ENCODE measurements around the gene GBA3.

Gene GBA3

DNA sequence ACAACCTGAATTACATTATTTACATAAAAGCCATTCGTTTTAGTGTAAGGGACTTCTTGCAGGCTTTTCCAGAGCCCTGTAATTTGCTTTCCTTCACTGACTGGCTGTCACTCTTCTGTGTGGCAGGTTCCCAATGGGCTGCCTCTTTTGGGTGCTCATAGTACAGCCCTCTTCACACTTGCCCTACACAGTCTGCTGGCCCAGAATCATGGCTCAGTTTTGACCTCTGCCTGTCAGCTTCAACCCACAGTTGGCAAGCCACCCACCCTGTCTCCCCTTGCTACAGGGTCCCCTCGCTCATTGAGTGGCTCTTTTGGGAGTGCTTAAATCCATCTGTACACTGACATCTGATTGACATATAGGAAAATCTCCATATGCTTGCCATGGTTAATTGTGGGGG lies 97.9 kb downstream of the GBA3 start:
- DNase-seq: no peak

DNA sequence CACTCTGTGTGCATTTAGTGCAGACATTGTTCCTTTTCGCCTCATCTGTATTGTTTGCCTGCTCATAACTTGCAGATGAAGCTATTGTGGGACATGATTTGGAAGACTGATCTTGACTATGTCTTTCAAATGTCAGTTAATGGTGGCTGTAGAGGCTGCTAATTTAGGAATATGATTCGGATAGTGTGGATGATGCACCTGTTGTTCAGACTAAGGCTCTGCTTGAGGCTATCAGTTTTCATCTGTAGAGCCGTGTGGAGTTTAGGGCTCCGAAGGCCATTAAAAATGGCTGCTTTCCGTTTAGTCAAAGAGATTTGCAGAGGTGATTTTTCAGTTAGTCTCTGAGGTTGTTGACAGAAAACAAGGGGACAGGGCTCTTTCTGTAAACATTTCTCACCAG lies 102.0 kb downstream of the GBA3 start:
- DNase-seq: no peak

DNA sequence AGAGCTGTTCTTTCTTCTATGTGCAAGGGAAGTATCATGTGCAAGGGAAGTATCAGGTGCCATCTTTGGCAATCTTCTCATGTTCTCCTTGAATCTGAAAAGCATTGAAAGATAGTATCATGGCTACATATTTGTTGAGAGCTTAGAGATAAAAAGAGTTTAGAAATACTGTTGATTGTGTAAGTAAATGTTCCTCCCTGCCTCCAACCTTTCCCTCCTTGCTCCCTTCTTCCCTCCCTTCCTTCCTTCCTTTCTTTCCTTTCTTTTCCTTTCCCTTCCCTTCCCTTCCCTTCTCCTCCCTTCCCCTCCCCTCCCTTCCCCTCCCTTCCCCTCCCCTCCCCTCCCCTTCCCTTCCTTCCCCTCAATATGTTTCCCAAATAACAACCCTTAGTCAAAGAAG lies 108.7 kb downstream of the GBA3 start:
- no peak for DNase-seq

DNA sequence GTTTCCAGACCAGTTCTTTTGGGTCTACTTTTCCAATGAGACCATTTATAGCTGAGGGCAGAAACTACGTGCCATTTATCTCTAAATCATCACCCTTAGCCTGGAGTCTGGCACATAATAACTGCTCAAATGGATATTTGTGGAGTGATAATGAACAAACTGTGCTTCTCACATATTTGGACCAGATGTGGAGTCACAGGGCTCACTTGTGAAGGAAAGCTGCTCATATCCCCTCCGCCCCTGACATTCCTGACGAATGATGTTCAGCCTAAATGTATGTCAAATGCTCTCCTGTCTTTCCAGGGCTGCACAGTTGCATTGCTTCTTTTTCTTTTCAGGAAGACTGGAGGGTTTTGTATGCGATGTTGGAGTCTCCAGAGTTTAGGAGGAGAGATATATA lies 110.1 kb downstream of the GBA3 start:
- no peak for DNase-seq

DNA sequence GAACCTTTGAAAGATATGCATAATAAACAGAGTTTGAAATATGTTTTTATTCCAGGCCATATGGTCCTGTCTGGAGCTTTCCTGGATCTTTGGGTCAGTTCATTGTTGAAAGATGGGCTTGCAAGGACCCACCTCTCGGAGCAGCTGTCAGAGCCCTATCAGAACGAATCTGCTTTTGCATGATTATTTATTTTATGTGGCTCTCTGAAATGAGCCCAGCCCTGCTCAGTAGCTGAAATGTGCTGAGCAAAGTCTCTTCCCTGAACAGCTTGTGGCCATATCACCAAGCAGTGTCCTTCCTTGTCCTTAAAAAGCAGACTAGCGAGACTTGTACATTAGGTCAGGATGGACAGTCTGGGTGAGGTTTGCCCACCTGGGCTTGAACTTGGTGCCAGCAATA lies 110.8 kb downstream of the GBA3 start:
- DNase-seq: no peak

DNA sequence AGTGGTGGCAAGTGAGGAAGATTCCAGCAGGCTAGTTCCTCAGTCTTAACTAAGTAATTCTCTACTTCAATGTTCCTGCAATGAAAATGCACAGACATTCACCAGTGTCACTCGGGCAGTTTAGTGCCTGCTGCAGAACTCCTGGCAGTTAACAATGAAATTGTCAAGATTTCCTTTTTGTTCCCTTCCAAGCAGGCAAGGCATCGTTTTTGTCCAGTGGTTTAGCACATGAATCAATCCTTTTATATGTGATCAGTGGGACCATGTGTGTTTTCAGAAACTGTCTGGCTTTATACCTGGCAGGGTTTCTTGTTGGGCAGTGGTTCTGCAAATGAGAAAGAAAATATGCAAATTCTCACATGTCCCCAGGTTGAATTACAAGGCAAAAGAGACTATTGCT lies 122.2 kb downstream of the GBA3 start:
- DNase-seq: no peak

DNA sequence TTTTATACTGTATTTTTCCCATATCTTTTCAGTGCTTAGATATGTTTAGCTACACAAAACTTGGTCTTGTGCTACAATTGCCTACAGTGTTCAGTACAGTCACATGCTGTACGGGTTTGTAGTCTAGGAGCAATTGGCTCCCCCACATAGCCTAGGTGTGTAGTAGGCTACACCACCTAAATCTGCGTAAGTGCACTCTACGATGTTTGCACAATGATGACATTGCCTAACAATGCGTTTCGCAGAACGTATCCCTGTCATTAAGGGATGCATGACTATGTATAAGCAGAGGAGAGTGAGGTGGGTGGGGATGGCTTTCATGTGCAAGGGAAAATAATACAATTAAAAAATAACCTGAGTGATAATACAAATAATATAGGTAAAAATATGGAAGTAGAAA lies 131.4 kb downstream of the GBA3 start:
- no peak for DNase-seq

DNA sequence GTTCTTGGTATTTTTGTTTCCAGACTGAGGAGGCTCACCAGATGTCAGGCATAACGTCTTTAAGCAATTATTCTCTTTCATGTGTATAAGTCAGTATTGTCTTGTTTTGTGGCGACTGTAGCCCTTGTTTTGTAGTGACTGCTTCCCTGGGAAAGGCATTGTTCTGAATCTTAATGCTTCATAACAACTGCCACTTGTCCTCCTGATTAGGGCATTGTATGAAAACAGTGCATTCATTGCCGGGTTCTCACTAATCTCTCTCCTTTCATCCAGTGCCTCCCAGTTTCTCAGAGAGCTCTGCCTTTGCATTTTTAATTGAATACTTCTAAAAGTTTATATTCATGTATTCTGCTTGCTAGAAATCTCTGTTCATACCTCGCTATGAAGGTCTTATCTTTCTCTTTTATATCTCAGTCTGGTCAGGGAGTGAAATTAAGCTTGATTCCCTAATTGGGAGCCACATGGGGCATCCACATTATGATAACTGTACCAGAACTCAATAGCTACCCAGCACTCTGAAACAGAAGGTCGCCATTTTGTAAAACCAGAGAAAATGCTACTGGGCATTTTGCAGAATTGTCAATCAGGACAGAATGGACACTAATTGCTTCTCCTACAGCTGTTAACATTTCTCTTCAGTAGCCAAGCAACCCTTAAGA lies 149.8 kb downstream of the GBA3 start:
- DNase-seq: no peak

DNA sequence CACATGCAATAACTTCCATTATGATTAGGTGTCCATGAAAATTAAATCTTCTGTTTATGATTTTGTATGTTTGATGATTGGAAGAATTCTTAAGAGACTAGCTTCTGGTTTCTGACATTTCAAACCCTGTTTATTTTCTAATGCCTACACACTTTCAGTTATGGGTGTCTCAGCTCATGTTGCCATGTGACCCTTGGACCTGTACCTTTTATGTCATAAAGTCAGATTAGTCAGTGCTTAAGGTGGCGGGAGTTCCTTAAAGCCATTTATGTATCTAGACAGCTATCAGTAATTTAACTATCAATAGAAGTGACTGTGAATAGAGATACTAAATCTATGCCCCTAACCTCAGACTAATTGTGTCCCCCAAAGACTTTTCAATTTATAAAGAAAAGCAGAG lies 155.6 kb downstream of the GBA3 start:
- DNase-seq: no peak

DNA sequence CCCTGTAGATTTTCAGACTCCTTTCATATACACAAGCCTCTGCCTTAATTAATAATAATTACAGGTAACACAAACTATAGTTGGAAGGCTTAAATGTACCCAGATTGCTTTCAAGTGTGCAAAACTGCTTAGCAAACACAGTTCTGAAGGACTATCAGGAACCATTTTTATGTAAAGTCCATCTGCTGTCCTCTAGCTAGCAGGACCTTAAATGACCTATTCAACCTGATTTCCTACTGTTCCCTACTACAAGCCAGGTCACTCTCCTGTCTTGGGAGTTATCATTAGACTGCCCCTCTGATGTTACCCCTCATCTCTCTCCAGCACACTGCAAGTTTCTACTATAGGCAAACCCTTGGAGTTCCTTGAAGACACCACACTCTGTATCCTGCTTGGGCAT lies 157.3 kb downstream of the GBA3 start:
- DNase-seq: no peak

DNA sequence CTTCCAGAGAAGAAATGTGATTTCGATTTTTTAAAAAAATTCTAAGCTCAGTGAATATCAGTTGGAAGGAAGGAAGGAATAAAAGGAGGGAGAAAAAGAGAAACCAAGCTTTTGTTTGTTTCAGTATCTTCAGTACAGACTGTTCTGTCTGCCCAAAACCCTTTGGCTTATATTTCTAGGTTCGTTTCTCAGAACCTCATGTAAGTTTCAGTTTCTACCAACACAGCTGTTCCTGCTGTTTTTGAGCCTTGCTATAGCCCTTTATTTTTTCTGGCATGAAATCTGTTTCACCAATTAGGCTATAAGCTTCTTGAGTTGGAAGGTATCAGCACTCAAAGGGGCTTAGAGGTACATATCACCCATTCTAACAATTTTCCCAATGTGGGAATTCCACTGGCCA lies 157.9 kb downstream of the GBA3 start:
- DNase-seq: no peak

DNA sequence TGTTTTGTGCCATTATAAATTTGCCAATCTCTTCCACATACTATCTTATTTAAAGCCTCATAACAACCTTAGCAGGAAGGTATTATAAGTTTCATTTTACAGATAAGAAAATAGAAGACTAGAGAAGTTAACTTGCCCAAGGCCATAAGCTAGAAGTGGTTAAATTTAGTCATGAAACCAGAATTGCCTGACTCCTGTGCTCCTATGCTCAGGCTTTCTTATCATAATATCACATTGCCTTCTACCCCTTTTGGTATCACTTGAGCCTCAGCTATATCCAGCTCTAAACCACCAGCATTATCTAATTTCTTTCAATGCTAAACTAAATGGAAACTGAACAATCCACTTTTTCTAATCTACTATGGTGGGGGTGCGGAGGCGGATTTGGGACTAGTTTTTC lies 164.7 kb downstream of the GBA3 start:
- no peak for DNase-seq

DNA sequence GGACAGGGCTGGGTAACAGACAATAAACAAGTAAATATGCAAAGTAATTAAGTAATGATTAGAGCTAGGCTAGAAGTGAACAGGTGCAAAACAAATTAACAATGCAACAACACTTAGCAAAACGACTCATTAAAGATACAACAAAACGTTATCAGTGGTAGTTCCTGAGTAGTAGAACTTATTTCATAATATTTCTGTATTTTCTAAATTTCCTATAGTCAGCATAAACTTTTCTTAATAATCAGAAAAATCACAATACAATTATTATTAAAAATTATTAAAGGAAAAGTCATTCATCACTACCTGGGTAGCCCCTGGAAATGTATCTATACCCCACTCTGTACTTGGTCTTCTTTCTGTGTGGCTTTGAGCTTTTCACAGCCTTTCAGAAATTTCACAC lies 166.6 kb downstream of the GBA3 start:
- no peak for DNase-seq
